ENCODE measurements around the gene ELOVL2.

GRCh38 chr6:11076540-11076939 is 32.4 kb upstream of the ELOVL2 start:
- TF ChIP-seq CTCF (IDR thresholded peaks at IDR 0.05; ENCODE audit: insufficient read depth, low read length, poor library complexity, severe bottlenecking): no peak
- no peak for TF ChIP-seq EZH2phosphoT487 (conservative IDR thresholded peaks at IDR 0.05; ENCODE audit: low read length)

All from SU-DHL-6 (cell line).